Erythroblast (primary cell): ENCODE measurements around the gene GLDC.
"Not testable (repeated sequence)": the region's sequence is repeated elsewhere in the genome, so short reads cannot be mapped to it uniquely, and the experiment has no call there.

Experiments
- DNase-seq, 2 experiments: peaks; one replicate each; lab custom pipeline; 2025; lab: John Stamatoyannopoulos, UW
- GATA1 ChIP-seq: IDR thresholded peaks from 2 replicates; pipeline ENCODE4 v1.6.1; 2011; ENCODE audit warnings: low read depth, mild to moderate bottlenecking, control low read depth, low read length, moderate library complexity
- POLR2A ChIP-seq: IDR thresholded peaks from 2 replicates; pipeline ENCODE4 v1.6.1; 2011; ENCODE audit warnings: mild to moderate bottlenecking, low read length

Gene GLDC

GRCh38 chr9:6675268-6675667 lies 29.7 kb upstream of the GLDC start:
- no peak for TF ChIP-seq POLR2A
- TF ChIP-seq GATA1: no peak
- no peak for DNase-seq

- no peak for DNase-seq
- TF ChIP-seq GATA1 (no peak), POLR2A (no peak)
Measured at GRCh38 chr9:6673326-6674025, 27.9 kb upstream of the GLDC start.

GRCh38 chr9:6672118-6672517 lies 26.6 kb upstream of the GLDC start:
- no peak for DNase-seq
- TF ChIP-seq GATA1 (no peak), POLR2A (no peak)

DNA sequence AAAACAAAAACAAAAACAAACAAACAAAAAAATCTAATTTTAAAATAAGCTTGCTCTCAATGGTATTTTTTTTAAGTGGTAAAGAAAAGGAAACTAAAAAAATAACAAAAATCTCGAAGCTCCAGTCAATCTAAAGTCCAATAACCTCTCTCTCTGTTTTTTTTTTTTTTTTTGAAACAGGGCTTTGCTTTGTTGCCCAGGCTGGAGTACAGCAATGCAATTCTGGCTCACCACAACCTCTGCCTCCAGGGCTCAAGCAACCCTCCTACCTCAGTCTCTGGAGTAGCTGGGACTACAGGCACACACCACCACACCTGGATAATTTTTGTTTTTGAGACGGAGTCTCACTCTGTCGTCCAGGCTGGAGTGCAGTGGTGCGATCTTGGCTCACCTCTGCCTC lies 25.9 kb upstream of the GLDC start:
- DNase-seq: no peak
- TF ChIP-seq POLR2A (no peak), GATA1 (no peak)

DNA sequence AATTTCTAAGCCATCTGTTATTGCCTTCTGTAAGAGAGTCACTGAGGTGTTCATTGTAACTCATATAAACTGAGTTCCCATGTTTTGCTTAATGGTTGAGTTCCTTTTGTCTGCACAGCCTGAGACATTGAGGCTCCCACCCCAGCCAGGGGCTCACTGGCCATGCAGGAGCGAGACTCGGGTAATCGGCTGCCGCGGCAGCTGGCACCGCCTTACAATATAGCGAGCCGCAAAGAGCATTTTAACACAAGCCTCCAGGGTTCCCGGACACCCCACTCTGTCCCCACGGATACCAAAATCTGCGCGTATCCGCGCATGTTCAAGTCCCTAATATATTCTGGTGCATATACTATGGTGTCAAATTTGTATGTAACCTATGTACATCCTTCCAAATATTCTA lies 24.4 kb upstream of the GLDC start:
- TF ChIP-seq POLR2A (no peak), GATA1 (no peak)
- no peak for DNase-seq

GRCh38 chr9:6667633-6668280 lies 22.2 kb upstream of the GLDC start:
- TF ChIP-seq GATA1 (no peak), POLR2A (no peak)
- DNase-seq: peak; percentile 27 to 47

- no peak for DNase-seq
- no peak for TF ChIP-seq POLR2A
- TF ChIP-seq GATA1: no peak
Measured at GRCh38 chr9:6667080-6667479, 21.6 kb upstream of the GLDC start.

- no peak for TF ChIP-seq POLR2A
- TF ChIP-seq GATA1: no peak
- no peak for DNase-seq
Measured at GRCh38 chr9:6665628-6666027, 20.1 kb upstream of the GLDC start.

DNA sequence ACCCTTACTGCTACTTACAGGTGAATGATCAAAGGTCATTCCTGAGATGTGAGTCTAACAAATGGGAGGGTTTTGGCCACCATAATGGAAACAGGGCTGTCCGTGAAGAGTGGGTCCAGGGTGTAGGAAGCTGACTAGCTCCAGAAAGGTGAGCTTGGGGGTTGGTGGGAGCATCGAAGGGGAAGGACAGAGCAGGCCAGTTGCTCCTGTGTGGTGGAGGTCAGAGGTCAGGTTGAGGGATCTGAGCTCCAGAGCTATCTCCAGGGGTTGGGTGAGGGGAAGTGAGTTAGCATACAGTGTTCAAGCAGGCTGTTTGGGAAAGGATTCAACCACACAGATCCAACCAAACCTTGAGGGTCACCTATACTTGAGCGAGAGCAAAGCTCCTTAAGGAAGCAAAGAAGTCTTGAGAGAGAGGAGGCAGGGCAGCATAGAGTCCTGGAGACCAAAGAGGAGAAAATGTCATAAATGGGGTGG lies 18.7 kb upstream of the GLDC start:
- DNase-seq: no peak

GRCh38 chr9:6660512-6660911 lies 15.0 kb upstream of the GLDC start:
- TF ChIP-seq GATA1 (no peak), POLR2A (no peak)
- DNase-seq: no peak

More for the DNA sequence above, 18.7 kb upstream of the GLDC start:
- TF ChIP-seq POLR2A: no peak
- TF ChIP-seq GATA1: no peak

- TF ChIP-seq POLR2A: no peak
- TF ChIP-seq GATA1: no peak
- no peak for DNase-seq
Measured at GRCh38 chr9:6658628-6659353, 13.3 kb upstream of the GLDC start.

GRCh38 chr9:6656614-6657300 lies 11.2 kb upstream of the GLDC start:
- DNase-seq: no peak
- TF ChIP-seq POLR2A: no peak
- TF ChIP-seq GATA1: no peak

GRCh38 chr9:6655036-6655435 lies 9.5 kb upstream of the GLDC start:
- DNase-seq: no peak
- TF ChIP-seq GATA1 (no peak), POLR2A (no peak)

GRCh38 chr9:6646293-6646636 lies 736 bp upstream of the GLDC start:
- TF ChIP-seq POLR2A (no peak), GATA1 (no peak)
- DNase-seq: peak in 1 of 2 experiments; percentile 9

DNA sequence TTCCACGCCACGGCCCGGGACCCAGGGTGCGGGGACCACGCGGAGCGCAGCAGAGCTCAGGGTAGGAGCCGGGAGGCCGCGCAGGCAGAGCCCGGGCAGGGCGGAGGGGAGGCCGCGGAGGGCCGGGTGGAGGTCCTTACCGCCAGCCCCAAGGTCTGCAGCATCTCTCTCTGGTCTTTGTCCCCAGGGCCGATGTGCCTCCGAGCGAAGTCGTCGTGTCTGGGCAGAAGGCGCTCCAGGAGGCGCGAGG lies 499 bp downstream of the GLDC start:
- DNase-seq: not testable (repeated sequence)
